IMR-90 (cell line): ENCODE data around the gene ZNF426. TPM values are rescaled to one million over a fixed set of nuclear protein-coding genes. Genes with fewer than 3 reads are reported as not detected.

Source experiments
- ATAC-seq: fragments of 200-7000 bp; cut with Tn5 transposase; 2 replicates; pipeline ENCODE4 v1.9.1; 2020; ENCODE audit warnings: low read depth, mild to moderate bottlenecking, moderate library complexity
- BruUV-seq: library from RNA; stranded (reverse); fragments of 400-500 nt; replicated peaks from 2 replicates; lab custom pipeline; 2021; lab: Mats Ljungman, UMichigan
- CTCF ChIA-PET: fragments of 300-600 bp; formaldehyde crosslinking; extraction: SDS; loops from one replicate; lab custom pipeline; 2021; ENCODE audit warnings: antibody characterized with exemption; lab: Yijun Ruan, JAX
- POLR2A ChIA-PET: fragments of 300-600 bp; sonication (Branson Sonifier 250); formaldehyde crosslinking; loops from one replicate; lab custom pipeline; 2022; ENCODE audit warnings: antibody characterized with exemption; ENCODE audit not compliant: unreplicated experiment; lab: Charles Lee
- DNase-seq: peaks from one replicate; pipeline ENCODE4 v3.0.0; 2013
- H2AFZ ChIP-seq: replicated peaks from 2 replicates; pipeline ENCODE3; 2013; ENCODE audit warnings: low read length, mild to moderate bottlenecking; ENCODE audit not compliant: poor library complexity
- H2AK5ac ChIP-seq: 2 replicates; pipeline ENCODE4 v1.6.1; 2013; ENCODE audit warnings: low read depth, low read length, inconsistent platforms
- H2AK9ac ChIP-seq: replicated peaks from 2 replicates; pipeline ENCODE3; 2013; ENCODE audit warnings: mild to moderate bottlenecking, low read depth, low read length, moderate library complexity; ENCODE audit not compliant: poor library complexity
- H2BK120ac ChIP-seq: 2 replicates; pipeline ENCODE4 v1.6.1; 2013; ENCODE audit warnings: low read depth, low read length, inconsistent platforms
- H2BK15ac ChIP-seq: 3 replicates; pipeline ENCODE4 v1.6.1; 2013; ENCODE audit warnings: low read depth, low read length, inconsistent platforms
- H2BK20ac ChIP-seq: 2 replicates; pipeline ENCODE4 v1.6.1; 2013; ENCODE audit warnings: low read depth, mild to moderate bottlenecking, inconsistent platforms, low read length, moderate library complexity
- H2BK5ac ChIP-seq: 2 replicates; pipeline ENCODE4 v1.6.1; 2013; ENCODE audit warnings: mild to moderate bottlenecking, low read depth, low read length, inconsistent platforms; ENCODE audit not compliant: poor library complexity, severe bottlenecking
- H3K14ac ChIP-seq: replicated peaks from 2 replicates; pipeline ENCODE4 v1.6.1; 2013; ENCODE audit warnings: low read depth, low read length, inconsistent platforms
- H3K18ac ChIP-seq: 2 replicates; pipeline ENCODE4 v1.6.1; 2013; ENCODE audit warnings: low read depth, low read length, control low read depth
- H3K23ac ChIP-seq: 2 replicates; pipeline ENCODE4 v1.6.1; 2013; ENCODE audit warnings: low read depth, low read length, inconsistent platforms
- H3K27ac ChIP-seq: 2 replicates; pipeline ENCODE4 v1.5.1; 2013; ENCODE audit warnings: mild to moderate bottlenecking, control low read depth, low read length; ENCODE audit not compliant: insufficient read depth
- H3K27me3 ChIP-seq: 2 replicates; pipeline ENCODE4 v1.6.1; 2013; ENCODE audit warnings: low read length; ENCODE audit not compliant: control insufficient read depth, insufficient read depth
- H3K36me3 ChIP-seq: 2 replicates; pipeline ENCODE4 v1.6.1; 2013; ENCODE audit warnings: low read length, mixed read lengths; ENCODE audit not compliant: control insufficient read depth, insufficient read depth
- H3K4ac ChIP-seq: 2 replicates; pipeline ENCODE4 v1.6.1; 2013; ENCODE audit warnings: low read depth, low read length, inconsistent platforms
- H3K4me1 ChIP-seq: 2 replicates; pipeline ENCODE4 v1.6.1; 2013; ENCODE audit warnings: low read length, mixed read lengths; ENCODE audit not compliant: control insufficient read depth, insufficient read depth
- H3K4me2 ChIP-seq: 2 replicates; pipeline ENCODE4 v1.6.1; 2013; ENCODE audit warnings: low read depth, mild to moderate bottlenecking, control low read depth, low read length, moderate library complexity
- H3K4me3 ChIP-seq: 2 replicates; pipeline ENCODE4 v1.5.1; 2013; ENCODE audit warnings: low read depth, mild to moderate bottlenecking, control low read depth, low read length, moderate library complexity; ENCODE audit not compliant: insufficient read depth
- H3K56ac ChIP-seq: 2 replicates; pipeline ENCODE4 v1.6.1; 2013; ENCODE audit warnings: low read length, inconsistent platforms; ENCODE audit not compliant: insufficient read depth; ENCODE audit errors: extremely low read depth
- H3K79me1 ChIP-seq, 2 experiments: 2 replicates each; pipeline ENCODE4 v1.6.1; 2013; ENCODE audit warnings: low read length in 2 of 2, inconsistent platforms in 1 of 2, low read depth in 1 of 2
- H3K9ac ChIP-seq: 2 replicates; pipeline ENCODE4 v1.6.1; 2013; ENCODE audit warnings: low read depth, low read length, control low read depth
- H3K9me1 ChIP-seq: 2 replicates; pipeline ENCODE4 v1.6.1; 2013; ENCODE audit warnings: low read length, inconsistent platforms; ENCODE audit not compliant: insufficient read depth
- H3K9me3 ChIP-seq: 2 replicates; pipeline ENCODE4 v1.6.1; 2013; ENCODE audit warnings: low read length; ENCODE audit not compliant: control insufficient read depth, insufficient read depth
- H4K20me1 ChIP-seq: 2 replicates; pipeline ENCODE4 v1.6.1; 2013; ENCODE audit warnings: low read length, inconsistent platforms; ENCODE audit not compliant: insufficient read depth
- H4K5ac ChIP-seq: 2 replicates; pipeline ENCODE4 v1.6.1; 2013; ENCODE audit warnings: mild to moderate bottlenecking, low read depth, low read length, control low read depth
- H4K8ac ChIP-seq, 2 experiments: 2 replicates each; pipeline ENCODE4 v1.6.1; 2013; ENCODE audit warnings: low read depth in 2 of 2, low read length in 2 of 2, control low read depth in 1 of 2, inconsistent platforms in 1 of 2
- H4K91ac ChIP-seq: 2 replicates; pipeline ENCODE4 v1.6.1; 2013; ENCODE audit warnings: low read depth, low read length, inconsistent platforms; ENCODE audit not compliant: insufficient read depth
- BHLHE40 ChIP-seq: fragments of 150-350 bp; IDR thresholded peaks from 2 replicates; pipeline ENCODE4 v1.6.1; 2016; ENCODE audit warnings: mild to moderate bottlenecking, low read depth, low read length
- CEBPB ChIP-seq: IDR thresholded peaks from 2 replicates; pipeline ENCODE4 v1.6.1; 2012; ENCODE audit warnings: low read depth, low read length, improper control_type of control experiment
- CHD1 ChIP-seq: IDR thresholded peaks from 2 replicates; pipeline ENCODE4 v1.6.1; 2012; ENCODE audit warnings: low read depth, low read length, improper control_type of control experiment
- CTCF ChIP-seq: conservative IDR thresholded peaks from 2 replicates; pipeline ENCODE4 v1.5.1; 2012; ENCODE audit warnings: mild to moderate bottlenecking, low read depth, low read length, improper control_type of control experiment
- ELK1 ChIP-seq: fragments of 150-350 bp; IDR thresholded peaks from 2 replicates; pipeline ENCODE4 v1.6.1; 2016; ENCODE audit warnings: low read depth, mild to moderate bottlenecking, low read length, moderate library complexity, borderline replicate concordance
- FOS ChIP-seq: fragments of 150-350 bp; IDR thresholded peaks from 2 replicates; pipeline ENCODE4 v1.6.1; 2016; ENCODE audit warnings: low read depth, low read length
- MAFK ChIP-seq: IDR thresholded peaks from 2 replicates; pipeline ENCODE4 v1.6.1; 2012; ENCODE audit warnings: low read depth, low read length, improper control_type of control experiment
- MAZ ChIP-seq: IDR thresholded peaks from 2 replicates; pipeline ENCODE4 v1.6.1; 2012; ENCODE audit warnings: low read depth, mild to moderate bottlenecking, low read length, improper control_type of control experiment, moderate library complexity, borderline replicate concordance
- MXI1 ChIP-seq: IDR thresholded peaks from 2 replicates; pipeline ENCODE4 v1.6.1; 2012; ENCODE audit warnings: low read depth, mild to moderate bottlenecking, low read length, moderate library complexity, borderline replicate concordance
- NFE2L2 ChIP-seq: fragments of 150-350 bp; IDR thresholded peaks from 2 replicates; pipeline ENCODE4 v1.6.1; 2016; ENCODE audit warnings: low read depth, mild to moderate bottlenecking, low read length
- POLR2A ChIP-seq: IDR thresholded peaks from 2 replicates; pipeline ENCODE4 v1.6.1; 2012; ENCODE audit warnings: mild to moderate bottlenecking, low read depth, low read length
- RAD21 ChIP-seq: IDR thresholded peaks from 2 replicates; pipeline ENCODE4 v1.6.1; 2012; ENCODE audit warnings: low read length, improper control_type of control experiment
- RCOR1 ChIP-seq: IDR thresholded peaks from 2 replicates; pipeline ENCODE4 v1.6.1; 2012; ENCODE audit warnings: mild to moderate bottlenecking, low read length, improper control_type of control experiment; ENCODE audit not compliant: insufficient replicate concordance
- RFX5 ChIP-seq: IDR thresholded peaks from 2 replicates; pipeline ENCODE4 v1.8.0; 2012; ENCODE audit warnings: low read depth, mild to moderate bottlenecking, low read length, moderate library complexity
- SMC3 ChIP-seq: fragments of 150-350 bp; IDR thresholded peaks from 2 replicates; pipeline ENCODE4 v1.6.1; 2016; ENCODE audit warnings: low read depth, mild to moderate bottlenecking, antibody characterized with exemption, low read length, moderate library complexity
- USF2 ChIP-seq: fragments of 150-350 bp; IDR thresholded peaks from 2 replicates; pipeline ENCODE4 v1.6.1; 2017; ENCODE audit warnings: mild to moderate bottlenecking, antibody characterized with exemption, low read length, low read depth
- WGBS, 2 experiments: methylation state at CpG; one replicate each; pipeline versions ENCODE4 v1.1.5 to v1.1.7; 2013; ENCODE audit warnings: missing lambda C conversion rate in 2 of 2; ENCODE audit not compliant: insufficient read length in 1 of 2; ENCODE audit errors: extremely low coverage in 2 of 2; 5-methylcytosine and 5-hydroxymethylcytosine counted together
- dilution Hi-C: fragments of 300-500 bp; cut with HindIII; formaldehyde crosslinking; loops from one replicate; pipeline ENCODE4 v1.14.3; 2018; ENCODE audit warnings: low sequenced_read_pairs; ENCODE audit not compliant: unreplicated experiment
- in situ Hi-C: fragments of 300-500 bp; cut with MboI; formaldehyde crosslinking; loops from 3 replicates; pipeline ENCODE4 v1.14.3; 2019; ENCODE audit warnings: low sequenced_read_pairs, inconsistent platforms, mixed read lengths
- intact Hi-C: fragments of 100-400 bp; cut with micrococcal nuclease; formaldehyde crosslinking; loops from 2 replicates; pipeline ENCODE4 v1.10.0; 2022
- polyA plus RNA-seq, 3 experiments: library from polyadenylated mRNA; depleted of rRNA; stranded (reverse); fragments of >200 nt; gene quantifications; 2 replicates each; pipeline ENCODE4 v1.2.3, GENCODE V29; 2012; ENCODE audit warnings: low replicate concordance in 1 of 3
- total RNA-seq: library from RNA; depleted of rRNA; stranded (reverse); fragments of >200 nt; gene quantifications from 2 replicates; pipeline ENCODE4 v1.2.3, GENCODE V29; 2012

Gene ZNF426
- total and polyA plus RNA-seq, 2 of the 4 experiments (the other 2 are of a cell fraction), result 4.4 to 30.1 TPM

- no peak overlapping the region for H2BK120ac ChIP-seq
- no peak overlapping the region for H2AK5ac ChIP-seq
- peak overlapping the region; percentile 24 for H2AFZ ChIP-seq
- POLR2A ChIA-PET, result interaction anchor here (1.3 kb wide), 1 partner anchor 35 kb away, joined by 5 read pairs; no protein-coding TSS in a partner anchor
- BruUV-seq, result no TSS peak
- H3K4me3 ChIP-seq, result no peak overlapping the region
- H3K9me3 ChIP-seq, result 0 out of 2 replicates have a peak, but pooled peaks cover 2% of the 10 kb centered on the region
- no peak overlapping the region for H2BK5ac ChIP-seq
- peak overlapping the region; percentile 31 for H2AK9ac ChIP-seq
- CTCF ChIA-PET, result interaction anchor here (0.6 to 1.3 kb wide), 6 partner anchors 8 to 81 kb away, joined by 3 to 5 read pairs (median 3); no protein-coding TSS in a partner anchor
- intact Hi-C loops (loop anchor here (1.0 to 10.0 kb wide), 2 partner anchors 204 to 272 kb away; no protein-coding TSS in a partner anchor), dilution Hi-C loops (no loop called here), in situ Hi-C loops (no loop called here)
- no peak overlapping the region for H2BK15ac ChIP-seq
- H4K8ac ChIP-seq, result no peak overlapping the region
- no CpG with 5 or more reads among the region's 7 CpGs for WGBS, 2 experiments
- H3K4ac ChIP-seq, result no peak overlapping the region
- peaks cover 2% of the 10 kb centered on the region; the same call in 1 of the 2 replicates for H3K27me3 ChIP-seq
- H3K9me1 ChIP-seq, result no peaks in the 10 kb centered on the region
- H3K9ac ChIP-seq, result no peak overlapping the region
- H3K56ac ChIP-seq, result no peak overlapping the region
- TF ChIP-seq POLR2A (no peak), BHLHE40 (no peak), CEBPB (no peak), CTCF (peak; percentile 65), CHD1 (no peak), SMC3 (peak; percentile 62), MAFK (peak; percentile 43; the same call in 1 of the 2 replicates), ELK1 (no peak), MAZ (no peak), MXI1 (no peak), FOS (no peak), USF2 (no peak), RAD21 (peak; percentile 73), RFX5 (no peak), RCOR1 (no peak), NFE2L2 (no peak)
- no peak overlapping the region for H4K5ac ChIP-seq
- no peak overlapping the region for H4K91ac ChIP-seq
- DNase-seq (peak; percentile 68), ATAC-seq (peak; percentile 43; the same call in 1 of the 2 replicates)
- 0 out of 2 replicates have a peak, but pooled peaks cover 2% of the 10 kb centered on the region for H3K36me3 ChIP-seq
- H3K27ac ChIP-seq, result no peak overlapping the region
- no peak overlapping the region for H3K4me2 ChIP-seq
- H3K4me1 ChIP-seq, result no peaks in the 10 kb centered on the region
- no peak overlapping the region for H3K18ac ChIP-seq
- H3K79me1 ChIP-seq, result peaks cover 4 to 6% of the 10 kb centered on the region in 2 experiments; a peak in 3 of 4 replicates
- H4K20me1 ChIP-seq, result no peaks in the 10 kb centered on the region; the same call in 1 of the 2 replicates
- no peak overlapping the region for H3K23ac ChIP-seq
- H2BK20ac ChIP-seq, result no peak overlapping the region
- no peak overlapping the region for H3K14ac ChIP-seq
These were observed 48.3 kb upstream of the ZNF426 start for GRCh38 chr19:9586764-9587163.
